Bone marrow (tissue), 2 donors: ENCODE results near the gene CCK.

ENCODE experiments used
- DNase-seq, 2 donors: peaks; one replicate each; lab custom pipeline; 2025; lab: John Stamatoyannopoulos, UW

CCK gene

DNA sequence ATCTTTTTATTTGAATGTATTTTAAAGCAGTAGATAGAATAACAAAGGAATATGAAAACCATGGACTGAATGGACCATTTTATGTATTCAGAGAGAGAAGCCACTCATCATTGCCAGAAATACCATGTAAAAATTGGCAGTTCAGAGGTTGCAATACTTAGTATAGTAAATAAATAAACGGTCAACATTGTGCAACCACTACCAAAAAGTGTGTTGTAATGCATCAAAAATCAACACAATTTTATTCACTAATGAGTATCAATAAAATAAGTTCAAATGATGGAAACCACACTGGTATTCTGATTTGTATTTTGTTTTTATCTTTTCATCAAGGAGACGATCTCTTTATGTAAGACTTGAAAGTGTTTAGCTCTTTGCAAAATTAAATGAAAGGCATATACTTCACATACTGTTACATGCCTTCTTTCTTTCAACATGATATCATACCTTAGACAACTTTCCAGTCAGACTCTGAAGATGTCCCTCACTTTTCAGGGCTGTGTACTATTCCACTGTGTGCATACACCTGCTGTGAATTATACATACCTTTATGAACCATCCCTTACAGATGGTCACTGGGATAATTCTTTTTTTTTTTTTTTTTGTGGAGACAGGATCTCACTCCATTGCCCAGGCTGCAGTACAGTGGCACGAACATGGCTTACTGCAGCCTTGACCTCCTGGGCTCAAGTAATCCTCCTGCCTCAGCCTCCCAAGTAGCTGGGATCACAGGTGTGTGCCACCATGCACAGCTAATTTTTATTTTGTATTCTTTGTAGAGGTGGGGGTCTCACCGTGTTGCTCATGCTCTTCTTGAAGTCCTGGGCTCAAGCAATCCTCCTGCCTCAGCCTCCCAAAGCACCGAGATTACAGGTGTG lies 40.3 kb downstream of the CCK start:
- DNase-seq = no peak

DNA sequence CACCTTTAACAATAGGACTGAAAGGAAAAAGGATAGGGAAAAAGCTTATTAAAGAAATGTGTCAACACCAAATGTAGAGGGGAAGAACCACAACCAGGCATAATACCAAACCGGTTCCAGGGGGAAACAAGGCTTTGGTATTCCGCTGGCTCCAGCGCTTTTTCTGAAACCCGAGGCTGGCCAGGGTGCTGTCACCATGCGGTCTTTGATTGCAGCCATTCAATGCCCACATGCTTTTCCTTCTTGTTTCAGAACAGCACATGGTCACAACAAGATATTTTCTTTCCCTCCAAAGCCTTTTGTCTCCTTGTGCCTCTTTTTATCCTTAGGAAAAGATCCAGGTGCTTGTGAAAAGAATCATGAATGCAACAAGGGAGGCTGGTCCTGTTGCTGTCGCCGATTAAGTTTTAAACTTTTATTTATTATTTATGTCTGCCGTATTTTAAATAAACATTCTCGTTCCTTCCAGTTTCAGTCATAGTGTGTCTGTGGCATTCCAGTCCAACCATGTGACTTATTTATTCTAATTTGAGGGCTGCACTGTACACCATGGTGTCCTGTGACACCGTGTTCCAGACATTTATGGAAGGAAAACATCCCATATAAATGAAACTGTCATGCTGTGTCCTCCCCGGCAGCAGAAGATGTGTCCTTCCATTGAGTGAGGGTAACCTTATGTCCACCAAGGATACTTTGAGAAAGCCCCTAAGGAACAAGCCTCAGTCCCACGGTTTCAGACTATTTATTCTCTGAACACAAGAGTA lies 41.1 kb downstream of the CCK start:
- DNase-seq = no peak

DNA sequence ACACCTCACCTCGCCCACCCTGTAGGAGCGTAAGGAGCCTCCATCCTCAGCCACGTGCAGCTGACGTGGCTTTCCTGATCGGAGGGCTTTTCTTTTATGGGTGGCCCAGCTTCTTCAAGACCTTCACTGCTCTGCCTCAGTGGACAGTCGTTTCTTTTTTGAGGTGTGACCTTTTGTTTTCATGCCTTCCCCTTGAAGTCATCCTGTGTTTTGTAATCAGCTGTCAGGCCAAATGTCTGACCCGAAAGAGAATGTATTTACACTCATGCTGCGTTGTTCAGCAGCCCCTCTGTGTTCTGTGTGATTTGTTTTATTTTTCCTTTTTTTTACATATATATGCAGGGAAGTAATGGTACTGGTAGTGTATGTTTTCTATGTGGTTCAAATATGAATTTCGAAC lies 41.8 kb downstream of the CCK start:
- DNase-seq = no peak

DNA sequence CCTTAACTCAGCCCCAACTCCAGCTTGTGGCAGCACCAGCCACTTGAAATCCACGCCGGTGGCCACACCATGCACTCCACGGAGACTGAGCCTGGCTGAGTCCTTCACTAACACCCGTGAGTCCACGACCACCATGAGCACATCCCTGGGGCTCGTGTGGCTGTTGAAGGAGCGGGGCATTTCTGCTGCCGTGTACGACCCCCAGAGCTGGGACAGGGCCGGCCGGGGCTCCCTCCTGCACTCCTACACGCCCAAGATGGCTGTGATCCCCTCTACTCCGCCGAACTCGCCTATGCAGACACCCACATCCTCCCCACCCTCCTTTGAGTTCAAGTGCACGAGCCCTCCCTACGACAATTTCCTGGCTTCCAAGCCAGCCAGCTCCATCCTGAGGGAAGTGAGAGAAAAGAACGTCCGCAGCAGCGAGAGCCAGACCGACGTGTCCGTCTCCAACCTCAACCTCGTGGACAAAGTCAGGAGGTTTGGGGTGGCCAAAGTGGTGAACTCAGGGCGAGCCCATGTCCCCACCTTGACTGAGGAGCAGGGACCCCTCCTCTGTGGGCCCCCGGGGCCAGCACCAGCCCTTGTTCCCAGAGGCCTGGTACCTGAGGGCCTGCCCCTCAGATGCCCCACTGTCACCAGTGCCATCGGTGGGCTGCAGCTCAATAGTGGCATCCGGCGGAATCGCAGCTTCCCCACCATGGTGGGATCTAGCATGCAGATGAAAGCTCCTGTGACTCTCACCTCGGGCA lies 42.9 kb downstream of the CCK start:
- DNase-seq = no peak

DNA sequence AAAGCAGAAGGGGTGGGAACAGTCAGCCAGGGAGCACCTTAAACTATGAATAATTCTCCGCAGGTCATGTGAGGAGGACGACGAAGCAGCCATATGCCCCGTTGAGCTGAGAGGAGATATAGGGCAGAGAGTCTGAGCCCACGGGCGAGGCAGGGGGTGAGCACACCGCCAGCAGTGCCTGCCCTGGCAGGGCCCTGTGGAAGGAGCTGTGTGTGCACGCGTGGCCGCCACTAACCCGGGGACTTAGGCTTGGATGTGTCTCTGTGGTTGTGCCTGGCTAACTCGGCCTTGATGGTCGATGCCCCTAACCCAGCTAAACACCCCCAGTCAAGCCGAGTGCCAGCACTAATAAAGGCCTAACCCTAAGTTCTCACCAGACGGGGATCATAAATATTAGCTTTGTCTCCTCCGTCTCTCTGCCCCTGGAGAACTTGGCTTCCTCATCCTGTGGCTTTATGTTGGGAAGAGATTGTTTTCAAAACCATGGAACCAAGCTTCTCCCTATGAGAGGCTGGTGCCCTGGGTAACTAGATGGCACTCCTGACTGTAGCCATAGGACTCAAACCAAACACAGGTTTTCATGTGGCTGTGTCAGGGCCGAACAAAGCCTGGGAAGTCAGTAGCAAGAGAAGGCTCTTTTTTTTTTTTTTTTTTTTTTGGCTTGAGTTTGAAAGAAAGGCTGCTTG lies 45.4 kb downstream of the CCK start:
- no peak for DNase-seq

DNA sequence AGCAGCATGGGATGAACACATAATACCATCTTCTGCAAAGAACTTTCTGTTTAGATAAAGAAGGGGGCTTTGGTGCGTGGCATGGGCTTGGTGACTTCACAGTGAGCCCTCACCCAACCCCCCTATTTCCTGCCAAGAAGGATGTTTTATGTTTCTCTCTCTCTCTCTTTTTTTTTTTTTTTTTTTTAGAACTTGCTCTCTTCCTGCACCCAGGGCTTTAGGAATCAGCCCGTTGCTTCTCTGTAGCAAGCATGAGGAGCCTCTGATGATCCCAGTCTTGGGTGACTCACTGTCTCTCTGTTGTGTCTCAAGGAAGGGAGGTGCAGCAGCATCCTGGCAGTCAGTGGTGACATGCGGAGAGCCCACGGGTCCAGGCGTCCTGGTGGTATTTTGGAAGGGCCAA lies 49.1 kb downstream of the CCK start:
- DNase-seq = peak in 1 of 2 donors; percentile 18

DNA sequence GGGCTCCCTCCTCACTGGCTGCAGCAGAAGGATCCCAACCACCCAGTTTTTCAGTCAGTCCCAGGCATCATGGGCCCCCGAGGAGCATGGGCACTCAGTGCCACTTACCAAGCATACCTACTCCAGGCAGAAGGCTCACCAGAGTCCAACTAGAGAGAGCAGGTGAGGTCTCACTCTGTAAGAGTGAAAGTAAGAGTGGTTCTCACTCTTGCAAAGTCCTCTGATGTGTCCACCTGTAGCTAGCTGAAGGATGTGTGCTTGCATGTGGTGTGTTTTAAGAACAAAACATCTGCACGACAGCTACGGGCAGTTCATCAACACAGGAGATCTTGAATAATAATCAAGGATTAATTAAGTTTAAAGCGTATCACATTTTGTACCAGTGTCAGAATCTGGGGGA lies 49.7 kb downstream of the CCK start:
- DNase-seq = no peak

DNA sequence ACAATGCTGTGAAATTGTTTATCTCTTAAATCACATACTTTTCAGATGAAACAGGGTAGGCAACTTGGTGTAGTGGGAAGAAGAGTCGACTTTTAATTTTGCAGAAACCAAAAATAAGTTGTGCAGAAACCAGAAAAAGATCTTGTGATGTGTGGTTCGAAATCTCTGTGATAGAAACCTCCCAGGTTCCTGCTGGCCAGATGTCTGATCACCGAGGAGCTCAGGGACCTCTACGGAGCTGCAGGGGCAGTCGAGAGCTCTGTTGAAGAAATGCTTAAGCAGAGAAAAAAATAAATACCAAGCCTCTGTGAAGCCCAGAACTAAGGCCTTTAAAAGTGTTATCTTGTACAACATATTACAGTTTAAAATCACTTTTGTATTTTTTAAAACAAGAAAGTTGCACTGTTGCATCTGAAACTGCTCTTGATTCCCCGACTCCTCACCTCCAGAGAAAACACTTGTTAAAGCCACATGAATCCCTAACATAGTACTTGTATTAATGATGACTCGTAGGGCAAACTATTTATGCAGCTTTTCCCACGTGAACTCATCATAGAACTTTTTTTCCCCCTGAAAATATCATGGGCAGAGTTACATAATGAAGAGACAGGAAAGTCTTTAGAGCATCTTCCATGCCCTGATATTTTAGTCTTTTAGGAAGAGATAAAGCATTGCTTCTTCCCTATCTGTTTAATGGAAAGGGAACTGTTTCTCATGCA lies 51.3 kb downstream of the CCK start:
- DNase-seq = no peak

DNA sequence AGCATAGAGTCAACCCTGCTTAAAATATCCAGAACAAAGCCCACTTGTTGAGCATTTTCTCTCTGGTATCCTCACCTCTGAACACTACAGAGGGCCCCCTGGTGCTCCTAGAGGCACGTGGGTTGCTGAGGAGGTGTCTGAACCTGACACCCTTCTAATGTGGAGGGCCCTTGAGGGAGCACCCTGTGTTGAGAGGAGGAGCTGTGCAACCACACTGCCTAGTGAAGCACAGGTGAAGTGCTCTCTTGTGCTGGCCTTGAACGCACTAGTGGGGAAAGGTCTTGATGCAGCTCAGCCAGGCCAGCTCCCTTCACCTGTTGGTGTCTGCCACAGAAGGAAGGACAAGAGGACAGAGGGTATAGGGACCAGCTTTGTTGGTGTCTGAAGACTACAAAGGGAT lies 51.9 kb downstream of the CCK start:
- DNase-seq = no peak

DNA sequence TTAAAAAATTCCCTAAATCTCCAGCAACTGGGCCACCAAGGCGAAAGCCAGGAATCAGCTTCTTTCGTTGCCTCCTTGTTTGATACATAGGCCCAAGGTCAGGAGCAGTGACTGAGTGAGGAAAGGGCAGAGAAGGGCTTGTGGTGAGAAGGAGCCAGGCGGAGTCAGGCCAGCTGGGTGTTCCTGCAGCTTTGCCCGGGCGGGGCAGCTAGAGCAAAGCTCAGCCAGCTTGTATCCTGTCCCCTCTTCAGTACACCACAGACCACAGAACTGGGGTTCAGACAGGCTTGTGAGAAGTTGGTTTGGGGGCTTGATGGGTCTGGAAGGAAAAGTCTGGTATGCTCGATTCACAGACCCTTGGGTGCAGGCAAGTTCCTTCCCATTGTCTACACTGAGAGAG lies 52.6 kb downstream of the CCK start:
- no peak for DNase-seq

DNA sequence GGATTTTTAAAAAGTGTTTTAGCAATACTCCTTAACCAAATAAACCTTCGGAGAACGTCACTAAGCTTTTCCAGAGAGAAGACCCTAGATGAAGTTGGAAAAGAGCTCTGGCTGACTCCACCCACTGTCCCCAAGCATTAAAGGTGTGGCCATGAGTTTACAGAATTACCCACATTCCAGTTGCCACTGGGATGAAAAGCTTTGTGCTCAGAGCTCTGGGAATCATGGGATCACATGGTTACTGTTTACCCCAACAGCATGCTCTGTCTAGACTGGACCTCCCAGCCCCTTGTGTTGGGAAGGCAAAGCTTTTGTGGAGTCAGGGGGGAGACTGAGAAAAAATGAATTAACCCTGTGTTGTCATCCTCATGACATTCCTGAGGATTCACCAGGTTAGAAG lies 55.3 kb downstream of the CCK start:
- DNase-seq = no peak

DNA sequence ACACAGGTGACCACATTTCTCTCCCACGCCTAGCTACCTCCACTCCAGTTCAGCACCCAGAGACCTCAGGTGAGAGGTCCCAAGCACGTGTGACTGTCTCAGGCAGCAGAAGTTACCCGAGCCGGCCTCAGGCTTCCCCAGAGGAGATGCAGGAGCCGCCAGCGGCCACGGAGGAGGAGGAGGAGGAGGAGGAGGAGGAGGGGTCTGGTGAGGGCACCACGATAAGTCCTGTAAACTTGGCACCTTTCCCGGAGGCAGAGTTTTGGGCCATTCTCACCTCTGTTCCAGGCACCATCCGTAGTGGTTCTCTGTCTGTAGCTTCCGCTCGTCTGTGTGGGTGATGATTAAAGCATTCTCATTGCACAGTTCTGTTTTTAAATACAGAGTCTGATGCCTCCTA lies 56.1 kb downstream of the CCK start:
- no peak for DNase-seq
